Right atrium auricular region (tissue), 2 donors: ENCODE measurements around the gene FOXN1. TPM values are rescaled to one million over a fixed set of nuclear protein-coding genes. Genes with fewer than 3 reads are reported as not detected.

ENCODE experiments used
- DNase-seq: peaks from one replicate; pipeline ENCODE4 v3.0.0-alpha.2; 2019; ENCODE audit warnings: low spot score
- H3K27ac ChIP-seq, 2 donors: fragments of 200-600 bp; sonication (generic); 1 replicate in 1 of 2; 2 replicates in 1 of 2; pipeline ENCODE4 v1.5.1; 2016 to 2019
- H3K27me3 ChIP-seq, 2 donors: fragments of 200-600 bp; sonication (generic); one replicate each; pipeline versions ENCODE4 v1.5.1 to v1.6.0; 2017 to 2019
- H3K36me3 ChIP-seq: fragments of 200-600 bp; sonication (generic); one replicate; pipeline ENCODE4 v1.5.1; 2016
- H3K4me1 ChIP-seq, 2 donors: fragments of 200-600 bp; sonication (generic); one replicate each; pipeline versions ENCODE4 v1.5.1 to v1.6.0; 2017 to 2019
- H3K4me3 ChIP-seq, 2 donors: fragments of 200-600 bp; sonication (generic); 1 replicate in 1 of 2; 2 replicates in 1 of 2; pipeline ENCODE4 v1.5.1; 2017 to 2019; ENCODE audit warnings: mild to moderate bottlenecking in 1 of 2, moderate library complexity in 1 of 2
- H3K9me3 ChIP-seq, 2 donors: fragments of 200-600 bp; sonication (generic); one replicate each; pipeline ENCODE4 v1.5.1; 2019
- CTCF ChIP-seq, 2 donors: fragments of 200-600 bp; sonication (generic); IDR thresholded peaks; one replicate each; pipeline ENCODE4 v1.5.1; 2019; ENCODE audit warnings: antibody characterized with exemption in 2 of 2
- total RNA-seq, 2 donors: library from RNA; depleted of rRNA; stranded (reverse); fragments of >200 nt; gene quantifications; one replicate each; pipeline ENCODE4 v1.1.0, GENCODE V29; 2016

FOXN1 gene
- total RNA-seq, 2 donors from 2014 or later = not detected

- TF ChIP-seq CTCF (IDR thresholded peaks at IDR 0.05) = no peak
- no peaks in the 10 kb centered on the region for H3K36me3 ChIP-seq
- DNase-seq = no peak
These were observed 34.4 kb upstream of the FOXN1 start for GRCh38 chr17:28471531-28472342.

GRCh38 chr17:28472871-28473497, 33.2 kb upstream of the FOXN1 start:
- no peaks in the 10 kb centered on the region for H3K9me3 ChIP-seq
- no peaks in the 10 kb centered on the region for H3K27me3 ChIP-seq
- TF ChIP-seq CTCF (IDR thresholded peaks at IDR 0.05) = no peak
- H3K36me3 ChIP-seq = no peaks in the 10 kb centered on the region
- no peaks in the 10 kb centered on the region for H3K4me1 ChIP-seq
- H3K4me3 ChIP-seq = no peak overlapping the region
- DNase-seq = no peak
- H3K27ac ChIP-seq = no peak overlapping the region

More at GRCh38 chr17:28471531-28472342, 34.4 kb upstream of the FOXN1 start:
- no peaks in the 10 kb centered on the region for H3K9me3 ChIP-seq
- no peaks in the 10 kb centered on the region for H3K27me3 ChIP-seq
- H3K27ac ChIP-seq = no peak overlapping the region
- H3K4me3 ChIP-seq = no peak overlapping the region
- H3K4me1 ChIP-seq = peaks cover 0 to under 1% of the 10 kb centered on the region in 2 donors

- no peak within 1 kb of the TSS for H3K4me3 ChIP-seq
- H3K27me3 ChIP-seq = no peaks in the 10 kb centered on the region
- H3K4me1 ChIP-seq = no peaks in the 10 kb centered on the region
- H3K9me3 ChIP-seq = no peaks in the 10 kb centered on the region
- no peak within 1 kb of the TSS for H3K27ac ChIP-seq
- DNase-seq = no peak
- no peak for TF ChIP-seq CTCF (IDR thresholded peaks at IDR 0.05)
- no peaks in the 10 kb centered on the region for H3K36me3 ChIP-seq
These were observed 32.6 kb upstream of the FOXN1 start, which contains the start of gene SLC13A2 for GRCh38 chr17:28473542-28473941. TSS of gene SLC13A2 (plus strand) at chr17:28473644. CDS start at chr17:28473713, 69 bp downstream.

- DNase-seq = no peak
- TF ChIP-seq CTCF (IDR thresholded peaks at IDR 0.05) = no peak
- Histone ChIP-seq H3K4me3 (no peak overlapping the region), H3K27me3 (no peaks in the 10 kb centered on the region), H3K4me1 (no peaks in the 10 kb centered on the region), H3K27ac (no peak overlapping the region), H3K36me3 (no peaks in the 10 kb centered on the region), H3K9me3 (no peaks in the 10 kb centered on the region)
These were observed 32.0 kb upstream of the FOXN1 start for GRCh38 chr17:28474111-28474531.

GRCh38 chr17:28475151-28475900, 30.8 kb upstream of the FOXN1 start:
- H3K4me3 ChIP-seq = no peak overlapping the region

More at GRCh38 chr17:28475151-28475900, 30.8 kb upstream of the FOXN1 start:
- no peak for TF ChIP-seq CTCF (IDR thresholded peaks at IDR 0.05)
- Histone ChIP-seq H3K36me3 (no peaks in the 10 kb centered on the region), H3K27ac (no peak overlapping the region), H3K4me1 (no peaks in the 10 kb centered on the region), H3K9me3 (no peaks in the 10 kb centered on the region), H3K27me3 (no peaks in the 10 kb centered on the region)
- DNase-seq = no peak
